22Rv1 (cell line): ENCODE results near the gene SLC25A34.

Experiments
- CTCF ChIP-seq: fragments of 450-650 bp; IDR thresholded peaks from 2 replicates; pipeline ENCODE4 v1.5.1; 2017; ENCODE audit warnings: mild to moderate bottlenecking
- ZFX ChIP-seq: fragments of 450-650 bp; IDR thresholded peaks from 2 replicates; pipeline ENCODE4 v1.6.1; 2017; ENCODE audit warnings: antibody characterized with exemption, borderline replicate concordance

GRCh38 chr1:15760520-15761211 lies 24.6 kb downstream of the SLC25A34 start:
- no peak for TF ChIP-seq CTCF
- TF ChIP-seq ZFX = no peak
